CD4-positive, alpha-beta T cell treated with Interleukin-2 at 100 ng/mL for 4 hours (primary cell): ENCODE data around the gene ADGRD1.

ENCODE experiments used
- DNase-seq: peaks from one replicate; pipeline ENCODE4 v3.0.0-alpha.2; 2020; ENCODE audit warnings: low spot score

The ADGRD1 gene

GRCh38 chr12:131162113-131162512, 208.4 kb downstream of the ADGRD1 start:
- DNase-seq = no peak

- no peak for DNase-seq
Observed at GRCh38 chr12:131163189-131163738, 209.6 kb downstream of the ADGRD1 start.

GRCh38 chr12:131164096-131164872, 210.6 kb downstream of the ADGRD1 start:
- no peak for DNase-seq

GRCh38 chr12:131166717-131167116, 213.0 kb downstream of the ADGRD1 start:
- no peak for DNase-seq

- DNase-seq = no peak
Observed at GRCh38 chr12:131167334-131167733, 213.6 kb downstream of the ADGRD1 start.

GRCh38 chr12:131171029-131171428, 217.3 kb downstream of the ADGRD1 start:
- DNase-seq = no peak

- no peak for DNase-seq
Observed at GRCh38 chr12:131174901-131175300, 221.2 kb downstream of the ADGRD1 start.

- DNase-seq = no peak
Observed at GRCh38 chr12:131176266-131176665, 222.6 kb downstream of the ADGRD1 start.

GRCh38 chr12:131176926-131177325, 223.2 kb downstream of the ADGRD1 start:
- no peak for DNase-seq

GRCh38 chr12:131177599-131177998, 223.9 kb downstream of the ADGRD1 start:
- no peak for DNase-seq

- no peak for DNase-seq
Observed at GRCh38 chr12:131187602-131188001, 233.9 kb downstream of the ADGRD1 start.

GRCh38 chr12:131188131-131189050, 234.7 kb downstream of the ADGRD1 start:
- DNase-seq = no peak

GRCh38 chr12:131189781-131190180, 236.1 kb downstream of the ADGRD1 start:
- no peak for DNase-seq

- no peak for DNase-seq
Observed at GRCh38 chr12:131190965-131191364, 237.3 kb downstream of the ADGRD1 start.
